K562 (cell line): ENCODE data around the gene ACRBP. TPM values are rescaled to one million over a fixed set of nuclear protein-coding genes. Genes with fewer than 3 reads are reported as not detected.

Source experiments
- ATAC-seq: fragments of 200-7000 bp; cut with Tn5 transposase; 3 replicates; pipeline ENCODE4 v1.9.1; 2020; ENCODE audit warnings: moderate library complexity
- BruUV-seq: library from RNA; stranded (reverse); fragments of 400-500 nt; replicated peaks from 2 replicates; lab custom pipeline; 2021; lab: Mats Ljungman, UMichigan
- CTCF ChIA-PET: fragments of 300-600 bp; formaldehyde crosslinking; extraction: SDS; loops from one replicate; lab custom pipeline; 2021; ENCODE audit warnings: low intra/inter-chr PET ratio; lab: Yijun Ruan, JAX
- POLR2A ChIA-PET: fragments of 300-600, 350-650 bp; sonication (Branson Sonifier 250); formaldehyde crosslinking; extraction: SDS; loops from one replicate; lab custom pipeline; 2021; ENCODE audit warnings: antibody characterized with exemption, inconsistent platforms; lab: Yijun Ruan, JAX
- DNase-seq, 4 experiments: peaks; one replicate each; pipeline versions ENCODE4 v3.0.0 to v3.0.0-alpha.2; 2011 to 2018; ENCODE audit warnings: low spot score in 3 of 4, mixed read lengths in 3 of 4; ENCODE audit errors: extremely low read depth in 1 of 4
- FAIRE-seq: peaks from 2 replicates; lab custom pipeline; 2011; peaks lifted over from hg19 to GRCh38; lab: Jason Lieb, UNC
- H2AFZ ChIP-seq: 2 replicates; pipeline ENCODE4 v1.6.0; 2011; ENCODE audit warnings: low read depth, low read length, control low read depth, inconsistent platforms
- H3K27ac ChIP-seq: fragments of 200-600 bp; 3 replicates; pipeline ENCODE4 v1.8.0; 2011; ENCODE audit warnings: low read depth, mild to moderate bottlenecking, control low read depth, inconsistent platforms, low read length, moderate library complexity, mixed read lengths; ENCODE audit errors: extremely low read depth
- H3K27me3 ChIP-seq, 2 experiments: fragments of 300-600 bp in 1 of 2; 2 replicates in 1 of 2; 3 replicates in 1 of 2; pipeline versions ENCODE4 v1.6.0 to v1.8.0; 2011; ENCODE audit warnings: inconsistent platforms in 2 of 2, low read length in 2 of 2, mild to moderate bottlenecking in 1 of 2, mixed read lengths in 1 of 2, moderate library complexity in 1 of 2; ENCODE audit not compliant: control insufficient read depth in 2 of 2, insufficient read depth in 2 of 2
- H3K36me3 ChIP-seq: fragments of 300-600 bp; 3 replicates; pipeline ENCODE4 v1.8.0; 2011; ENCODE audit warnings: mild to moderate bottlenecking, low read length, inconsistent platforms; ENCODE audit not compliant: control insufficient read depth, insufficient read depth
- H3K4me1 ChIP-seq, 2 experiments: fragments of 200-600 bp in 1 of 2; replicated peaks in 1 of 2; 2 replicates in 1 of 2; 3 replicates in 1 of 2; pipeline versions ENCODE4 v1.5.1 to v1.8.0; 2011; ENCODE audit warnings: inconsistent platforms in 2 of 2, low read length in 2 of 2, mild to moderate bottlenecking in 1 of 2, mixed read lengths in 1 of 2, moderate library complexity in 1 of 2; ENCODE audit not compliant: control insufficient read depth in 2 of 2, insufficient read depth in 2 of 2
- H3K4me2 ChIP-seq: 2 replicates; pipeline ENCODE4 v1.6.1; 2011; ENCODE audit warnings: low read length, control low read depth, inconsistent platforms, mixed read lengths; ENCODE audit not compliant: insufficient read depth
- H3K4me3 ChIP-seq: fragments of 200-600 bp; sonication (generic), shearing (Covaris generic); 2 replicates; pipeline ENCODE4 v1.5.1; 2016; ENCODE audit warnings: control low read depth, inconsistent platforms
- H3K79me2 ChIP-seq: fragments of 200-600 bp; 3 replicates; pipeline ENCODE4 v1.8.0; 2011; ENCODE audit warnings: low read length, inconsistent platforms; ENCODE audit not compliant: control insufficient read depth, insufficient read depth
- H3K9ac ChIP-seq, 2 experiments: 2 replicates each; pipeline versions ENCODE4 v1.6.0 to v1.6.1; 2011; ENCODE audit warnings: low read depth in 2 of 2, low read length in 2 of 2, control low read depth in 1 of 2, inconsistent platforms in 1 of 2, mild to moderate bottlenecking in 1 of 2, mixed read lengths in 1 of 2; ENCODE audit not compliant: insufficient read depth in 1 of 2
- H3K9me1 ChIP-seq: one replicate; pipeline ENCODE4 v1.6.0; 2011; ENCODE audit warnings: inconsistent platforms, mild to moderate bottlenecking, low read length, moderate library complexity; ENCODE audit not compliant: control insufficient read depth, insufficient read depth
- H3K9me3 ChIP-seq: replicated peaks from 2 replicates; pipeline ENCODE4 v1.5.1; 2011; ENCODE audit warnings: low read depth, low read length, inconsistent platforms; ENCODE audit not compliant: control insufficient read depth, insufficient read depth
- H4K20me1 ChIP-seq: replicated peaks from 2 replicates; pipeline ENCODE4 v1.6.1; 2011; ENCODE audit warnings: low read length, inconsistent platforms, mixed read lengths; ENCODE audit not compliant: control insufficient read depth, insufficient read depth
- WGBS: fragments of 100-300 bp; shearing (Covaris generic); methylation state at CpG from one replicate; pipeline ENCODE4 v1.1.6; 2016; ENCODE audit warnings: low coverage, mixed read lengths; ENCODE audit not compliant: insufficient coverage; ENCODE audit errors: missing lambda C conversion rate; 5-methylcytosine and 5-hydroxymethylcytosine counted together
- in situ Hi-C: fragments of 300-500 bp; cut with MboI; formaldehyde crosslinking; loops from 4 replicates; pipeline ENCODE4 v1.15.0; 2018; ENCODE audit warnings: inconsistent platforms, mixed read lengths
- intact Hi-C: fragments of 100-400 bp; cut with micrococcal nuclease; formaldehyde crosslinking; loops from 2 replicates; pipeline ENCODE4 v1.14.2; 2022
- polyA plus RNA-seq, 8 experiments: library from polyadenylated mRNA; depleted of rRNA in 4 of 8; stranded (reverse) in 5 of 8; unstranded in 3 of 8; fragments of >200 nt; fragmentation: Nextera tagmentation in 2 of 8; fragmentation: Illumina TruSeq in 1 of 8; extraction: Ambion mirVana in 2 of 8; extraction: Trizol in 1 of 8; gene quantifications; 2 replicates each; pipeline versions ENCODE4 v1.2.1 to v1.2.3, GENCODE V29; 2011 to 2014; ENCODE audit warnings: inconsistent platforms in 1 of 8, missing spikeins in 1 of 8
- total RNA-seq, 7 experiments: library from RNA; depleted of rRNA in 6 of 7; stranded (reverse); fragments of >200 nt in 6 of 7; fragmentation: Illumina TruSeq in 2 of 7; extraction: Trizol in 2 of 7; gene quantifications; 2 replicates each; pipeline versions ENCODE4 v1.2.1 to v1.2.3, GENCODE V29; 2011 to 2021; ENCODE audit warnings: low replicate concordance in 1 of 7
- TF ChIP-seq, protein P1 (sequence below): fragments of 450-650 bp; IDR thresholded peaks from 2 replicates; pipeline ENCODE4 v1.6.1; 2016; ENCODE audit warnings: low read depth
- TF ChIP-seq, protein P2 (sequence below), 2 experiments: fragments of 450-650 bp; IDR thresholded peaks; 2 replicates each; pipeline ENCODE4 v1.6.1; 2016; ENCODE audit warnings: mild to moderate bottlenecking in 2 of 2, borderline replicate concordance in 1 of 2, low read depth in 1 of 2, moderate library complexity in 1 of 2

ACRBP gene
- total and polyA plus RNA-seq, 9 of the 15 experiments (the other 6 are each of a cell fraction or from before 2014, with no cell fraction given): 3.1 to 31.8 (median 8.4) TPM

GRCh38 chr12:6694701-6695100, 47.5 kb upstream of the ACRBP start (continued):
- TF ChIP-seq, protein P1, sequence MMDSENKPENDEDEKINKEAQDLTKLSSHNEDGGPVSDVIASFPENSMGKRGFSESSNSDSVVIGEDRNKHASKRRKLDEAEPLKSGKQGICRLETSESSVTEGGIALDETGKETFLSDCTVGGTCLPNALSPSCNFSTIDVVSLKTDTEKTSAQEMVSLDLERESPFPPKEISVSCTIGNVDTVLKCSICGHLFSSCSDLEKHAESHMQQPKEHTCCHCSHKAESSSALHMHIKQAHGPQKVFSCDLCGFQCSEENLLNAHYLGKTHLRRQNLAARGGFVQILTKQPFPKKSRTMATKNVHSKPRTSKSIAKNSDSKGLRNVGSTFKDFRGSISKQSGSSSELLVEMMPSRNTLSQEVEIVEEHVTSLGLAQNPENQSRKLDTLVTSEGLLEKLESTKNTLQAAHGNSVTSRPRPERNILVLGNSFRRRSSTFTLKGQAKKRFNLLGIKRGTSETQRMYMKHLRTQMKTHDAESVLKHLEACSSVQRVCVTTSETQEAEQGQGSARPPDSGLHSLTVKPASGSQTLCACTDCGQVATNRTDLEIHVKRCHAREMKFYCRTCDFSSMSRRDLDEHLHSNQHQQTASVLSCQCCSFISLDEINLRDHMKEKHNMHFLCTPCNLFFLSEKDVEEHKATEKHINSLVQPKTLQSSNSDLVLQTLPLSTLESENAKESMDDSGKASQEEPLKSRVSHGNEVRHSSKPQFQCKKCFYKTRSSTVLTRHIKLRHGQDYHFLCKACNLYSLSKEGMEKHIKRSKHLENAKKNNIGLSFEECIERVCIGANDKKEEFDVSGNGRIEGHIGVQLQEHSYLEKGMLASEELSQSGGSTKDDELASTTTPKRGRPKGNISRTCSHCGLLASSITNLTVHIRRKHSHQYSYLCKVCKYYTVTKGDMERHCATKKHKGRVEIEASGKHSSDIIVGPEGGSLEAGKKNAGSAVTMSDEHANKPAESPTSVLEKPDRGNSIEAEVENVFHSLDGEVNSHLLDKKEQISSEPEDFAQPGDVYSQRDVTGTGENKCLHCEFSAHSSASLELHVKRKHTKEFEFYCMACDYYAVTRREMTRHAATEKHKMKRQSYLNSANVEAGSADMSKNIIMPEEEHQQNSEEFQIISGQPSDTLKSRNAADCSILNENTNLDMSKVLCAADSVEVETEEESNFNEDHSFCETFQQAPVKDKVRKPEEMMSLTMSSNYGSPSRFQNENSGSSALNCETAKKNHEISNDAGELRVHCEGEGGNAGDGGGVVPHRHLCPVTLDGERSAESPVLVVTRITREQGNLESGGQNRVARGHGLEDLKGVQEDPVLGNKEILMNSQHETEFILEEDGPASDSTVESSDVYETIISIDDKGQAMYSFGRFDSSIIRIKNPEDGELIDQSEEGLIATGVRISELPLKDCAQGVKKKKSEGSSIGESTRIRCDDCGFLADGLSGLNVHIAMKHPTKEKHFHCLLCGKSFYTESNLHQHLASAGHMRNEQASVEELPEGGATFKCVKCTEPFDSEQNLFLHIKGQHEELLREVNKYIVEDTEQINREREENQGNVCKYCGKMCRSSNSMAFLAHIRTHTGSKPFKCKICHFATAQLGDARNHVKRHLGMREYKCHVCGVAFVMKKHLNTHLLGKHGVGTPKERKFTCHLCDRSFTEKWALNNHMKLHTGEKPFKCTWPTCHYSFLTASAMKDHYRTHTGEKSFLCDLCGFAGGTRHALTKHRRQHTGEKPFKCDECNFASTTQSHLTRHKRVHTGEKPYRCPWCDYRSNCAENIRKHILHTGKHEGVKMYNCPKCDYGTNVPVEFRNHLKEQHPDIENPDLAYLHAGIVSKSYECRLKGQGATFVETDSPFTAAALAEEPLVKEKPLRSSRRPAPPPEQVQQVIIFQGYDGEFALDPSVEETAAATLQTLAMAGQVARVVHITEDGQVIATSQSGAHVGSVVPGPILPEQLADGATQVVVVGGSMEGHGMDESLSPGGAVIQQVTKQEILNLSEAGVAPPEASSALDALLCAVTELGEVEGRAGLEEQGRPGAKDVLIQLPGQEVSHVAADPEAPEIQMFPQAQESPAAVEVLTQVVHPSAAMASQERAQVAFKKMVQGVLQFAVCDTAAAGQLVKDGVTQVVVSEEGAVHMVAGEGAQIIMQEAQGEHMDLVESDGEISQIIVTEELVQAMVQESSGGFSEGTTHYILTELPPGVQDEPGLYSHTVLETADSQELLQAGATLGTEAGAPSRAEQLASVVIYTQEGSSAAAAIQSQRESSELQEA: no peak
- TF ChIP-seq, all 486 proteins: peak for 0

- Histone ChIP-seq H3K9ac (peak overlapping the region in 1 of 2 experiments; percentile 71; a peak in 2 of 4 replicates), H3K4me3 (no peak overlapping the region), H3K4me2 (no peak overlapping the region), H3K9me3 (no peaks in the 10 kb centered on the region), H3K27me3 (peaks cover 0 to 3% of the 10 kb centered on the region in 2 experiments; a peak in 2 of 5 replicates), H3K4me1 (peaks cover 0 to 14% of the 10 kb centered on the region in 2 experiments; a peak in 2 of 5 replicates), H3K79me2 (peaks cover 12% of the 10 kb centered on the region), H4K20me1 (no peaks in the 10 kb centered on the region), H3K36me3 (no peaks in the 10 kb centered on the region), H2AFZ (no peak overlapping the region), H3K27ac (no peak overlapping the region), H3K9me1 (no peaks in the 10 kb centered on the region)
- BruUV-seq: no TSS peak
- ChIA-PET CTCF (no interaction called here), POLR2A (interaction anchor here (1.0 kb wide), 1 partner anchor 81 kb away, joined by 3 read pairs; no protein-coding TSS in a partner anchor)
- 14% methylated on average over 1 of the region's 4 CpGs for WGBS
- FAIRE-seq (no peak), DNase-seq (no peak), ATAC-seq (no peak)
- intact Hi-C loops (no loop called here), in situ Hi-C loops (no loop called here)
- TF ChIP-seq, protein P2, sequence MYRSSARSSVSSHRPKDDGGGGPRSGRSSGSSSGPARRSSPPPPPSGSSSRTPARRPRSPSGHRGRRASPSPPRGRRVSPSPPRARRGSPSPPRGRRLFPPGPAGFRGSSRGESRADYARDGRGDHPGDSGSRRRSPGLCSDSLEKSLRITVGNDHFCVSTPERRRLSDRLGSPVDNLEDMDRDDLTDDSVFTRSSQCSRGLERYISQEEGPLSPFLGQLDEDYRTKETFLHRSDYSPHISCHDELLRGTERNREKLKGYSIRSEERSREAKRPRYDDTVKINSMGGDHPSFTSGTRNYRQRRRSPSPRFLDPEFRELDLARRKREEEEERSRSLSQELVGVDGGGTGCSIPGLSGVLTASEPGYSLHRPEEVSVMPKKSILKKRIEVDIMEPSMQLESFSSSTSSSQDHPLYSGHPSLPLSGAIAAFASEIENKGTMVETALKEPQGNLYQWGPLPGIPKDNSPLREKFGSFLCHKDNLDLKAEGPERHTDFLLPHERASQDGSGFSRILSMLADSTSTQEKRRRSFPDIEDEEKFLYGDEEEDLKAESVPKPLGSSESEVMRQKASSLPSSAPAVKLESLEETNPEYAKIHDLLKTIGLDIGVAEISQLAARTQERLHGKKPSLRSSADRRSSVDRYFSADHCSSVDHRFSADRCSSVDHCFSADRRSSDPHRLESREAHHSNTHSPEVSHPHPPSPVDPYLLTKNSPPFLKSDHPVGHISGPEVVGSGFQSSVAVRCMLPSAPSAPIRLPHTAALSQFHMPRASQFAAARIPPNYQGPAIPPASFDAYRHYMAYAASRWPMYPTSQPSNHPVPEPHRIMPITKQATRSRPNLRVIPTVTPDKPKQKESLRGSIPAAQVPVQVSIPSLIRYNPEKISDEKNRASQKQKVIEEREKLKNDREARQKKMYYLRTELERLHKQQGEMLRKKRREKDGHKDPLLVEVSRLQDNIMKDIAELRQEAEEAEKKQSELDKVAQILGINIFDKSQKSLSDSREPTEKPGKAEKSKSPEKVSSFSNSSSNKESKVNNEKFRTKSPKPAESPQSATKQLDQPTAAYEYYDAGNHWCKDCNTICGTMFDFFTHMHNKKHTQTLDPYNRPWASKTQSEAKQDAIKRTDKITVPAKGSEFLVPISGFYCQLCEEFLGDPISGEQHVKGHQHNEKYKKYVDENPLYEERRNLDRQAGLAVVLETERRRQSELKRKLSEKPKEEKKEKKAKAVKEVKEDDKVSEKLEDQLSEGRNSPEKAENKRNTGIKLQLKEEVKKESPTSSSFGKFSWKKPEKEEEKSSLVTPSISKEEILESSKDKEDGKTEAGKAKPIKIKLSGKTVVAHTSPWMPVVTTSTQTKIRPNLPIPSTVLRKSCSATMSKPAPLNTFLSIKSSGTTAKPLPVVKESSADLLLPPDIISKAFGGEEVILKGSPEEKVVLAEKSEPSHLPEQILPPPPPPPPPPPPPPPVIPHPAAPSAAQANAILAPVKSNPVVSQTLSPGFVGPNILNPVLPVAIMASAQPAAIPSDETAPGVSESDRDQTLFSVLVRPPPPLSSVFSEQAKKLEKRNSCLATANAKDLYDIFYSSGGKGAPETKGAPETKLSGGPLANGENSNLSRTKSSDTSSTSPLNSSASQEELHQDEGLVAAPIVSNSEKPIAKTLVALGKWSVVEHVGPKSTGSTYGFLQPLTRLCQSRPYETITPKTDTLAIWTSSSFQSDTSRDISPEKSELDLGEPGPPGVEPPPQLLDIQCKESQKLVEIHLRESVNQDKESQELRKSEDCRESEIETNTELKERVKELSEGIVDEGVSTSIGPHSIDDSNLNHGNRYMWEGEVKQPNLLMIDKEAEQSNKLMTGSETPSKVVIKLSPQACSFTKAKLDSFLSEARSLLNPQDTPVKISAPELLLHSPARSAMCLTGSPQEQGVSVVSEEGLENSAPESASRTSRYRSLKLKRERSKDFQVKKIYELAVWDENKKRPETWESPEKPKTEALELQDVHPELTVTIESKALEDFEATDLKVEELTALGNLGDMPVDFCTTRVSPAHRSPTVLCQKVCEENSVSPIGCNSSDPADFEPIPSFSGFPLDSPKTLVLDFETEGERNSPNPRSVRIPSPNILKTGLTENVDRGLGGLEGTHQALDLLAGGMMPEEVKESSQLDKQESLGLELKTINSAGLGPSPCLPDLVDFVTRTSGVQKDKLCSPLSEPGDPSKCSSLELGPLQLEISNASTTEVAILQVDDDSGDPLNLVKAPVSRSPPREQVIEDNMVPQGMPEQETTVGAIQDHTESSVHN (IDR thresholded peaks at IDR 0.05; ENCODE audit: borderline replicate concordance in 1 of 2, low read depth in 1 of 2): no peak
Measured at GRCh38 chr12:6693832-6694355, 46.7 kb upstream of the ACRBP start.
